Measurements from ENCODE around the gene TMEM17.
"Not testable (repeated sequence)": the region's sequence is repeated elsewhere in the genome, so short reads cannot be mapped to it uniquely, and the experiment has no call there.

TMEM17 gene

GRCh38 chr2:62536873-62537547 is 31.0 kb upstream of the TMEM17 start:
- no peaks in the 10 kb centered on the region for H3K4me1 ChIP-seq
- H3K27me3 ChIP-seq (ENCODE audit: control insufficient read depth, insufficient read depth, low read length): no peaks in the 10 kb centered on the region
- no peaks in the 10 kb centered on the region for H3K36me3 ChIP-seq (ENCODE audit: control insufficient read depth, insufficient read depth, low read length)
- H2AFZ ChIP-seq: no peak overlapping the region
- no peaks in the 10 kb centered on the region for H3K9me3 ChIP-seq (ENCODE audit: control insufficient read depth, low read length)
- TF ChIP-seq CTCF (IDR thresholded peaks at IDR 0.05): no peak
- no peak overlapping the region for H3K4me3 ChIP-seq (ENCODE audit: low read depth, low read length)
- H3K4me2 ChIP-seq (ENCODE audit: low read length): no peak overlapping the region
- H3K79me2 ChIP-seq: no peaks in the 10 kb centered on the region
- H3K9ac ChIP-seq: no peak overlapping the region
- H3K27ac ChIP-seq: no peak overlapping the region

- H3K79me2 ChIP-seq; H3K27me3 ChIP-seq (ENCODE audit: control insufficient read depth, insufficient read depth, low read length); H3K9me3 ChIP-seq (ENCODE audit: control insufficient read depth, low read length); H3K36me3 ChIP-seq (ENCODE audit: control insufficient read depth, insufficient read depth, low read length); H3K4me2 ChIP-seq (ENCODE audit: low read length); H3K4me1 ChIP-seq; H2AFZ ChIP-seq; H3K9ac ChIP-seq; H3K27ac ChIP-seq; H3K4me3 ChIP-seq (ENCODE audit: low read depth, low read length): not testable (repeated sequence)
These were observed 29.5 kb upstream of the TMEM17 start for GRCh38 chr2:62535521-62535920.

- Histone ChIP-seq H3K4me2 (ENCODE audit: low read length) (no peak overlapping the region), H3K27me3 (ENCODE audit: control insufficient read depth, insufficient read depth, low read length) (no peaks in the 10 kb centered on the region), H3K4me1 (no peaks in the 10 kb centered on the region), H3K9me3 (ENCODE audit: control insufficient read depth, low read length) (no peaks in the 10 kb centered on the region), H2AFZ (no peak overlapping the region), H3K79me2 (no peaks in the 10 kb centered on the region), H3K27ac (no peak overlapping the region), H3K36me3 (ENCODE audit: control insufficient read depth, insufficient read depth, low read length) (no peaks in the 10 kb centered on the region), H3K9ac (no peak overlapping the region), H3K4me3 (ENCODE audit: low read depth, low read length) (no peak overlapping the region)
- no peak for TF ChIP-seq CTCF (IDR thresholded peaks at IDR 0.05)
These were observed 25.6 kb upstream of the TMEM17 start for GRCh38 chr2:62531594-62531993.

GRCh38 chr2:62529758-62530157 is 23.8 kb upstream of the TMEM17 start:
- no peak overlapping the region for H2AFZ ChIP-seq
- H3K79me2 ChIP-seq: no peaks in the 10 kb centered on the region
- no peaks in the 10 kb centered on the region for H3K27me3 ChIP-seq (ENCODE audit: control insufficient read depth, insufficient read depth, low read length)
- no peak overlapping the region for H3K9ac ChIP-seq
- H3K4me3 ChIP-seq (ENCODE audit: low read depth, low read length): no peak overlapping the region
- no peak for TF ChIP-seq CTCF (IDR thresholded peaks at IDR 0.05)
- no peaks in the 10 kb centered on the region for H3K9me3 ChIP-seq (ENCODE audit: control insufficient read depth, low read length)
- no peaks in the 10 kb centered on the region for H3K36me3 ChIP-seq (ENCODE audit: control insufficient read depth, insufficient read depth, low read length)
- no peaks in the 10 kb centered on the region for H3K4me1 ChIP-seq
- no peak overlapping the region for H3K4me2 ChIP-seq (ENCODE audit: low read length)
- H3K27ac ChIP-seq: no peak overlapping the region

GRCh38 chr2:62527478-62528210 is 21.6 kb upstream of the TMEM17 start:
- TF ChIP-seq CTCF (IDR thresholded peaks at IDR 0.05): no peak
- H3K36me3 ChIP-seq (ENCODE audit: control insufficient read depth, insufficient read depth, low read length): no peaks in the 10 kb centered on the region
- no peak overlapping the region for H2AFZ ChIP-seq
- no peak overlapping the region for H3K4me3 ChIP-seq (ENCODE audit: low read depth, low read length)
- H3K79me2 ChIP-seq: no peaks in the 10 kb centered on the region
- no peak overlapping the region for H3K4me2 ChIP-seq (ENCODE audit: low read length)
- H3K4me1 ChIP-seq: no peaks in the 10 kb centered on the region
- no peaks in the 10 kb centered on the region for H3K9me3 ChIP-seq (ENCODE audit: control insufficient read depth, low read length)
- no peak overlapping the region for H3K9ac ChIP-seq
- no peak overlapping the region for H3K27ac ChIP-seq
- no peaks in the 10 kb centered on the region for H3K27me3 ChIP-seq (ENCODE audit: control insufficient read depth, insufficient read depth, low read length)

All from parathyroid adenoma (tissue), 2 donors.